Loucy (cell line): Measurements from ENCODE around the gene NDUFB8.

Source experiments
- H2AFZ ChIP-seq: fragments of 200-600 bp; sonication (generic); 2 replicates; pipeline ENCODE4 v1.6.0; 2016; ENCODE audit warnings: antibody characterized with exemption, mild to moderate bottlenecking, low read length, moderate library complexity
- H3F3A ChIP-seq: fragments of 200-600 bp; 2 replicates; pipeline ENCODE4 v1.6.0; 2016; ENCODE audit warnings: antibody characterized with exemption, low read depth, mild to moderate bottlenecking
- H3K27me3 ChIP-seq: fragments of 200-600 bp; sonication (generic); 2 replicates; pipeline ENCODE4 v1.6.1; 2014; ENCODE audit warnings: low read length, mild to moderate bottlenecking; ENCODE audit not compliant: insufficient read depth, poor library complexity, severe bottlenecking
- H3K36me3 ChIP-seq: fragments of 200-600 bp; sonication (generic); 2 replicates; pipeline ENCODE4 v1.6.1; 2016; ENCODE audit warnings: low read length; ENCODE audit not compliant: insufficient read depth
- H3K4me1 ChIP-seq: fragments of 200-600 bp; sonication (generic); 2 replicates; pipeline ENCODE4 v1.5.1; 2014; ENCODE audit warnings: low read length, mild to moderate bottlenecking; ENCODE audit not compliant: insufficient read depth, poor library complexity, severe bottlenecking
- H3K4me2 ChIP-seq: fragments of 200-600 bp; sonication (generic); 2 replicates; pipeline ENCODE4 v1.6.0; 2014; ENCODE audit warnings: antibody characterized with exemption, low read length, low read depth, mild to moderate bottlenecking; ENCODE audit not compliant: poor library complexity, severe bottlenecking
- H3K4me3 ChIP-seq: fragments of 200-600 bp; sonication (generic); 2 replicates; pipeline ENCODE4 v1.5.1; 2014; ENCODE audit warnings: low read length, mild to moderate bottlenecking, mixed read lengths; ENCODE audit not compliant: poor library complexity, severe bottlenecking
- H3K79me2 ChIP-seq: fragments of 200-600 bp; sonication (generic); 2 replicates; pipeline ENCODE4 v1.6.1; 2014; ENCODE audit warnings: low read length; ENCODE audit not compliant: insufficient read depth
- H3K9ac ChIP-seq: fragments of 200-600 bp; sonication (generic); 2 replicates; pipeline ENCODE4 v1.6.0; 2014; ENCODE audit warnings: mild to moderate bottlenecking, low read depth, low read length, moderate library complexity; ENCODE audit not compliant: poor library complexity, severe bottlenecking
- H3K9me2 ChIP-seq: fragments of 200-600 bp; sonication (generic); replicated peaks from 2 replicates; pipeline ENCODE4 v1.6.1; 2016; ENCODE audit warnings: low read depth, low read length, mixed read lengths
- H3K9me3 ChIP-seq: fragments of 200-600 bp; sonication (generic); 2 replicates; pipeline ENCODE4 v1.6.1; 2014; ENCODE audit warnings: mild to moderate bottlenecking, antibody characterized with exemption, low read length, low read depth; ENCODE audit not compliant: insufficient read depth
- H4K20me1 ChIP-seq: fragments of 200-600 bp; sonication (generic); 2 replicates; pipeline ENCODE4 v1.6.0; 2014; ENCODE audit warnings: antibody characterized with exemption, low read length, mild to moderate bottlenecking; ENCODE audit not compliant: insufficient read depth, poor library complexity, severe bottlenecking
- EZH2phosphoT487 ChIP-seq: fragments of 200-600 bp; IDR thresholded peaks from 2 replicates; pipeline ENCODE4 v1.6.1; 2018; ENCODE audit warnings: antibody characterized with exemption, mild to moderate bottlenecking, moderate library complexity, borderline replicate concordance
- TF ChIP-seq, protein P1 (sequence below): fragments of 200-600 bp; sonication (generic); conservative IDR thresholded peaks from 2 replicates; pipeline ENCODE4 v1.5.1; 2014; ENCODE audit warnings: mild to moderate bottlenecking, antibody characterized with exemption, low read length

The NDUFB8 gene

DNA sequence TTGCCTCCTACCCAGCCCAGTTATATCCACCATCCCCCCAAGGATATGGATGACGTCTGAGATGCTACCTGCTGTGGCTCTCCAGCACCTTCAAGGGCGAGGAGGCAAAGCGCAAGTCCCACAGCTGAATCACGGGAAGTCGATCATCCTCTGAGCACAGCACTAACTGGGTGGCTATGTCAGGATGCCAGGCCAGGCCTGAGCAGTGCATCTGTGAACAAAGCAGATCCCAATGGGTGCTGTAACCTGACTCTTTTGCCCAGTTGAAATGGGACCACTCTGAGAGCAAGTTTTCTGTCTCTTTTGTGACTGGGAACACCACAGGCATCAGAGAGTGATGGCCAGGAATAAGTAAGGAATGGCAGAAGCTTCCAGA is 22.3 kb downstream of the NDUFB8 start:
- H3K9me2 ChIP-seq = no peaks in the 10 kb centered on the region
- H3F3A ChIP-seq = peaks cover 10% of the 10 kb centered on the region
- peaks cover 3% of the 10 kb centered on the region; the same call in 1 of the 2 replicates for H3K36me3 ChIP-seq
- no peaks in the 10 kb centered on the region for H4K20me1 ChIP-seq
- H2AFZ ChIP-seq = no peak overlapping the region
- H3K4me1 ChIP-seq = peaks cover 82% of the 10 kb centered on the region
- H3K9me3 ChIP-seq = no peaks in the 10 kb centered on the region
- H3K27me3 ChIP-seq = no peaks in the 10 kb centered on the region
- H3K4me3 ChIP-seq = peak overlapping the region; percentile 67
- no peak for TF ChIP-seq EZH2phosphoT487
- TF ChIP-seq, protein P1, sequence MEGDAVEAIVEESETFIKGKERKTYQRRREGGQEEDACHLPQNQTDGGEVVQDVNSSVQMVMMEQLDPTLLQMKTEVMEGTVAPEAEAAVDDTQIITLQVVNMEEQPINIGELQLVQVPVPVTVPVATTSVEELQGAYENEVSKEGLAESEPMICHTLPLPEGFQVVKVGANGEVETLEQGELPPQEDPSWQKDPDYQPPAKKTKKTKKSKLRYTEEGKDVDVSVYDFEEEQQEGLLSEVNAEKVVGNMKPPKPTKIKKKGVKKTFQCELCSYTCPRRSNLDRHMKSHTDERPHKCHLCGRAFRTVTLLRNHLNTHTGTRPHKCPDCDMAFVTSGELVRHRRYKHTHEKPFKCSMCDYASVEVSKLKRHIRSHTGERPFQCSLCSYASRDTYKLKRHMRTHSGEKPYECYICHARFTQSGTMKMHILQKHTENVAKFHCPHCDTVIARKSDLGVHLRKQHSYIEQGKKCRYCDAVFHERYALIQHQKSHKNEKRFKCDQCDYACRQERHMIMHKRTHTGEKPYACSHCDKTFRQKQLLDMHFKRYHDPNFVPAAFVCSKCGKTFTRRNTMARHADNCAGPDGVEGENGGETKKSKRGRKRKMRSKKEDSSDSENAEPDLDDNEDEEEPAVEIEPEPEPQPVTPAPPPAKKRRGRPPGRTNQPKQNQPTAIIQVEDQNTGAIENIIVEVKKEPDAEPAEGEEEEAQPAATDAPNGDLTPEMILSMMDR = no peak
- peaks cover 33% of the 10 kb centered on the region; the same call in 1 of the 2 replicates for H3K79me2 ChIP-seq
- peak overlapping the region; percentile 83 for H3K9ac ChIP-seq
- peak overlapping the region; percentile 78 for H3K4me2 ChIP-seq

DNA sequence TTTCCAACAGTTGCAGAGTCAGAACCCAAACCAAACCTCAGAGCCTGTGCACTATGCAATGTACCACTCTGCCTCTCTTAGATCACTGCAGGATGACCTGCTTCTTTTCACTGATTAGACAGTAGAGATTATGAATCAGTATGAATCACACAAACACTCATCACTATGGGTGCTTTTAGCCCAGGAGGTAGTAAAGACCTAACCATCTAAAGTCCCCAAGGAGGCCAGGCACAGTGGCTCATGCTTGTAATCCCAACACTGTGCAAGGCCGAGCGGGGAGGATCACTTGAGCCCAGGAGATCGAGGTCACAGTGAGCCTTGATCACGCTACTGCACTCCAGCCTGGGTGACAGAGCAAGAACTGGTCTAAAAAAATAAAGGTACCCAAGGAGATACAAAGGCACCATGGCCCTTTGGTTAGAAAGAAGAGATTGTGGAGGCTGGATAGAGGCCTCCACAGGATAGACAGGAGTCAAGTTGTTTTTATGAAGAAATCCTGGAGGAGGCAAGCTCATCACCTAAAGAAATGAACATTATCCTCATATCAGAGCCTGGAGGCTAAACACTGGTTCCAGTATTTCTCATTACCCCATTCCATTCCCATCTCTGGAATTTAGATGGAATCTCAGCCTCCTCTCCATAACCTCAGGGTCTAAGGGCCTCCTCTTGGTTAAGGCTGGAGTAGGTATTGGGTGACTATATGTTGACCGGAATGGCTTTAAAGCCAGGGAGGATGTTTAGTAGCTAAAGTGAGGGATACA is 22.9 kb downstream of the NDUFB8 start:
- Histone ChIP-seq H3K27me3 (no peaks in the 10 kb centered on the region), H4K20me1 (no peaks in the 10 kb centered on the region), H3K9me3 (no peaks in the 10 kb centered on the region), H2AFZ (no peak overlapping the region), H3K4me1 (peaks cover 76% of the 10 kb centered on the region), H3K9me2 (no peaks in the 10 kb centered on the region), H3K79me2 (peaks cover 33% of the 10 kb centered on the region; the same call in 1 of the 2 replicates), H3K4me3 (peak overlapping the region; percentile 67), H3K4me2 (peak overlapping the region; percentile 78), H3K9ac (peak overlapping the region; percentile 83), H3F3A (peaks cover 10% of the 10 kb centered on the region), H3K36me3 (peaks cover 8% of the 10 kb centered on the region; the same call in 1 of the 2 replicates)
- no peak for TF ChIP-seq EZH2phosphoT487
- TF ChIP-seq, protein P1 = no peak

DNA sequence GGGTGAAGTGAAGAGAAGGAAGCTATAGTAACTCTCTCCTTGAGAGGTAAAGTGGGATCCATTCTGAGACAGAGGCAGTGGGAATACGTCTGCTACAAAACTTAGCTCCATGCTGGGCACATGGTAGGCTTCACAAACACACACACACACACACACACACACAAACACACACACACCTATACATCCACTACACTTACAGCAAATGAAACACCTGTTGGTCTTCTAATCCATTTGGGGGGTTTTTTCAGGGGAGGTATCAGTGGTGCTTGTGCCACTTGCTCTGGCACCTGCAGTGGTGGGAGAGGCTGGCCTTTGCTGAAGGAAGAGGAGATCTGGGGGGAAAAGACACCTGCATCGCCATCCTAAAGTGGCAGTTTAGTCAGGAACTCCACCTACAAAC is 24.5 kb downstream of the NDUFB8 start:
- no peaks in the 10 kb centered on the region for H3K9me2 ChIP-seq
- H3K4me3 ChIP-seq = peak overlapping the region; percentile 67
- peaks cover 33% of the 10 kb centered on the region; the same call in 1 of the 2 replicates for H3K79me2 ChIP-seq
- H3K4me1 ChIP-seq = peaks cover 63% of the 10 kb centered on the region
- H3K9me3 ChIP-seq = no peaks in the 10 kb centered on the region
- no peaks in the 10 kb centered on the region for H4K20me1 ChIP-seq
- TF ChIP-seq, protein P1 = no peak
- no peak for TF ChIP-seq EZH2phosphoT487
- H3K9ac ChIP-seq = peak overlapping the region; percentile 16
- H3K4me2 ChIP-seq = peak overlapping the region; percentile 78
- peaks cover 4% of the 10 kb centered on the region for H3F3A ChIP-seq
- peaks cover 18% of the 10 kb centered on the region; the same call in 1 of the 2 replicates for H3K36me3 ChIP-seq
- no peaks in the 10 kb centered on the region for H3K27me3 ChIP-seq
- no peak overlapping the region for H2AFZ ChIP-seq
